ENCODE measurements around the gene BLOC1S5.

The BLOC1S5 gene

DNA sequence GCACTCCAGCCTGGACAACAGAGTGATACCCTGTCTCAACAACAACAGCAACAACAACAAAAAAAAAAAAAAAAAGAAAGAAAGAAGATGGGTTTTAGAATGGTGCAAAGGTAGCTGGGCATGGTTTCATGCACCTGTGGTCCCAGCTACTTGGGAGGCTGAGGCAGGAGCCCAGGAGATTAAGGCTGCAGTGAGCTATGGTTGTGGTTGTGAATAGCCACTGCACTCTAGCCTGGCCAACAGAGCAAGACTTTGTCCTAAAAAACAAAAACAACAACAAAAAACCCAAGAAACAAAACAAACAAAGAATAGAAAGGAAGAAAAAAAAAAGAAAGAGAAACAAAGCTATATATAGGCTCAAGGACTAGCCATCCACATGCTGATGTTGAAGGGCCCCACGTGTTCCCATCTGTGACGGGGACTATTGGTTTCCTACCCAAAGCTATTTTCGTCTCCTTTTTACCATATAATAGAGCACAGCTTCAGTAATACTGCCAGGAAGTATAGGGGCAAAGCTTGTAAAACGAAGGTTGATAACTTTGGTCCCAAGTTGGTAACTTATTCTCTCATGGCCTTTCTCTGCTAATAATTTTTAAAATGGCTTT is 46.0 kb upstream of the BLOC1S5 start:
- no peaks in the 10 kb centered on the region for H3K36me3 ChIP-seq (ENCODE audit: control insufficient read depth in 1 of 2, insufficient read depth in 2 of 2, low read depth in 1 of 2, low read length in 2 of 2)
- H2BK12ac ChIP-seq (ENCODE audit: low read length in 2 of 2) = no peak overlapping the region
- no peaks in the 10 kb centered on the region for H3K9me3 ChIP-seq (ENCODE audit: control insufficient read depth, low read length)
- no peak overlapping the region for H3K23ac ChIP-seq (ENCODE audit: low read length in 2 of 2)
- H3K9ac ChIP-seq (ENCODE audit: low read length) = no peak overlapping the region
- no peak overlapping the region for H3K4me2 ChIP-seq (ENCODE audit: low read length, poor library complexity, severe bottlenecking)
- H3K14ac ChIP-seq (ENCODE audit: low read length in 2 of 2) = no peak overlapping the region
- no peak overlapping the region for H4K91ac ChIP-seq (ENCODE audit: low read length)
- H3K27ac ChIP-seq (ENCODE audit: low read length, poor library complexity, severe bottlenecking) = no peak overlapping the region
- H3K27me3 ChIP-seq (ENCODE audit: control insufficient read depth in 1 of 2, insufficient read depth in 1 of 2, low read length in 2 of 2) = peaks cover 0 to 8% of the 10 kb centered on the region in 2 experiments
- H2AFZ ChIP-seq (ENCODE audit: low read depth, low read length) = no peak overlapping the region
- no peak for DNase-seq
- H3K4ac ChIP-seq (ENCODE audit: low read depth in 1 of 2, low read length in 2 of 2) = no peak overlapping the region
- no peaks in the 10 kb centered on the region for H3K79me1 ChIP-seq (replicated peaks; ENCODE audit: low read length, poor library complexity, severe bottlenecking)
- H2BK5ac ChIP-seq (ENCODE audit: low read depth, low read length, poor library complexity, severe bottlenecking) = no peak overlapping the region
- WGBS = 92% methylated on average over 2 of the region's 4 CpGs
- no peak overlapping the region for H2BK15ac ChIP-seq (ENCODE audit: low read depth, poor library complexity, severe bottlenecking)
- no peak overlapping the region for H4K8ac ChIP-seq (ENCODE audit: low read length)
- H2AK5ac ChIP-seq (ENCODE audit: low read length, severe bottlenecking) = no peak overlapping the region
- H3K4me3 ChIP-seq (ENCODE audit: insufficient read depth in 1 of 2, low read depth in 1 of 2, low read length in 2 of 2) = no peak overlapping the region
- H3K4me1 ChIP-seq (ENCODE audit: control insufficient read depth, insufficient read depth, low read depth, low read length) = peaks cover 6% of the 10 kb centered on the region
- no peak overlapping the region for H3K18ac ChIP-seq (ENCODE audit: low read depth in 1 of 2, low read length in 2 of 2)
- H2BK120ac ChIP-seq (ENCODE audit: low read depth, low read length) = no peak overlapping the region

DNA sequence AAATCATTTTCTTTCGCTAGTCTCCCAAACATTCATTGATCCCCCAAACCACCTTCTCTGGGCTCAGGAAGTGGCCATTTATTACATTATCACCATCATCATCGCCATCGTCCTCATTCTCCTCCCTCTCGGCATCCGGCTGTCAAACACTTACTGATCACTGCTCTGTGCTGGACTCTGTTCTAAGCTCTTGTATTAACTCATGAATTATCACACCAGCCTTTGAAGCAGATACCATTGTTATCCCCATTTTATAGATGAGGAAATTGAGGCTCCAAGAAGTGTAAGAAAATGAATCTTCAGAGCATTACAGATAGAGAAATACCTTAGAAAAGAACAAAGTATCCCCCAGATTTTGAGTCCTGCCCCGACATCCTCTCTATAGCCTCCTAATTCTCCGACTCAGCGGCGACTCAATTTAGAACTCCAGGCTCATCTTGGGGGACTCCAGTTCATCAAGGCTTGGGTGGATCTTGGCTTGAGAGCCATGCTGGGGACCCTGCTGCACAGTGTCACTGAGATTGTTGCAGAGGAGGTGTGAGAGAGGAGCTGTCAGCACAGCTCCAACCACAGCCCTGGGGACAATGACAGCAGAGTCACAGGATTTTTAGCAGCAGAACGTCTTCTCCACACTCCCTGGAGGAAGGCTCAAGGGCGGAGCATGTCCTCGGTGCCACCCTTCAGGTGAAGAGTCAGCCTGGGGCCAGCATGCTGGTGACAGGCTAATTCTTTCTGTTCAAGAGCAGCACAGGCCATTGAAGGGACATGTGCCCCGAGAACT is 44.8 kb upstream of the BLOC1S5 start:
- no peak overlapping the region for H3K4me2 ChIP-seq (ENCODE audit: low read length, poor library complexity, severe bottlenecking)
- H3K14ac ChIP-seq (ENCODE audit: low read length in 2 of 2) = no peak overlapping the region
- peaks cover 0 to 8% of the 10 kb centered on the region in 2 experiments for H3K27me3 ChIP-seq (ENCODE audit: control insufficient read depth in 1 of 2, insufficient read depth in 1 of 2, low read length in 2 of 2)
- no peak overlapping the region for H3K9ac ChIP-seq (ENCODE audit: low read length)
- no peaks in the 10 kb centered on the region for H3K36me3 ChIP-seq (ENCODE audit: control insufficient read depth in 1 of 2, insufficient read depth in 2 of 2, low read depth in 1 of 2, low read length in 2 of 2)
- H3K9me3 ChIP-seq (ENCODE audit: control insufficient read depth, low read length) = no peaks in the 10 kb centered on the region
- peak overlapping the region; percentile 21 for H2AK5ac ChIP-seq (ENCODE audit: low read length, severe bottlenecking)
- no peak overlapping the region for H2BK15ac ChIP-seq (ENCODE audit: low read depth, poor library complexity, severe bottlenecking)
- peak overlapping the region; percentile 59 to 87 for H3K18ac ChIP-seq (ENCODE audit: low read depth in 1 of 2, low read length in 2 of 2)
- H2BK120ac ChIP-seq (ENCODE audit: low read depth, low read length) = peak overlapping the region; percentile 78
- peak overlapping the region; percentile 88 for H3K27ac ChIP-seq (ENCODE audit: low read length, poor library complexity, severe bottlenecking)
- H4K8ac ChIP-seq (ENCODE audit: low read length) = peak overlapping the region; percentile 92
- H3K79me1 ChIP-seq (replicated peaks; ENCODE audit: low read length, poor library complexity, severe bottlenecking) = no peaks in the 10 kb centered on the region
- peak overlapping the region; percentile 34 to 87 for H2BK12ac ChIP-seq (ENCODE audit: low read length in 2 of 2)
- peak overlapping the region; percentile 3 to 21 for H3K4ac ChIP-seq (ENCODE audit: low read depth in 1 of 2, low read length in 2 of 2)
- no peak overlapping the region for H3K23ac ChIP-seq (ENCODE audit: low read length in 2 of 2)
- H3K4me3 ChIP-seq (ENCODE audit: insufficient read depth in 1 of 2, low read depth in 1 of 2, low read length in 2 of 2) = no peak overlapping the region
- no peak overlapping the region for H2BK5ac ChIP-seq (ENCODE audit: low read depth, low read length, poor library complexity, severe bottlenecking)
- H2AFZ ChIP-seq (ENCODE audit: low read depth, low read length) = no peak overlapping the region
- DNase-seq = peak; percentile 7
- peaks cover 6% of the 10 kb centered on the region for H3K4me1 ChIP-seq (ENCODE audit: control insufficient read depth, insufficient read depth, low read depth, low read length)
- peak overlapping the region; percentile 37 for H4K91ac ChIP-seq (ENCODE audit: low read length)
- 57% methylated on average over 13 of the region's 13 CpGs for WGBS

DNA sequence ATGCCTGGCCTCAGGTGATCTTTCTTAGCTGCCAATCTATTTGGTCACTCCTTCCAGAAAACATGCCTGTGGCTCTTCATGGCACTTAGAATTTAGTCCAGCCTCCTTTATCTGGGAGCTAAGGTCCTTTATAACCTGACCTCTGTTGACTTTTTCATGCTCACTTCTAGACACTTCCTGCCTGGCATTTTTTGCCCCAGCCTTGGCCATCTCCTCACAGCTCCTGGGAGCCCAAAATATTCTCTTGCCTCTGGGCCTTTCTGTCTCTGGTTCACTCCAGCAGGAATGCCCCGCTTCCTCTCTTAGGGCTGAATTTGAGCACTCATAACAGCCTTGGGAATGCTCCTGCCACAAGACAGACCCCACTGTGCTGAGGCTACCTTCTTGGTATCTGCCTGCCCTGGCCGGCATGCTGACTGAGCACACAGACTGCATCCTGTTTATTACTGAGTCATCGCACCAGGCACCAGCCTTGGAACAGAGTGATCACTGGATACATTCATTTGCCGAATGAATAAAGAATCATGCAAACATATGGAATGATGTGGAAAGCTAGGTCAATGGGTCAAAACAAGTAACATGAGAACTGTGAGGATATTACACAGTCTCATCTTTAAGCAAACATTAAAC is 44.0 kb upstream of the BLOC1S5 start:
- H2BK5ac ChIP-seq (ENCODE audit: low read depth, low read length, poor library complexity, severe bottlenecking) = no peak overlapping the region
- H2AFZ ChIP-seq (ENCODE audit: low read depth, low read length) = no peak overlapping the region
- peak overlapping the region; percentile 27 for H3K4me2 ChIP-seq (ENCODE audit: low read length, poor library complexity, severe bottlenecking)
- peak overlapping the region; percentile 20 to 54 for H2BK12ac ChIP-seq (ENCODE audit: low read length in 2 of 2)
- peaks cover 6% of the 10 kb centered on the region for H3K4me1 ChIP-seq (ENCODE audit: control insufficient read depth, insufficient read depth, low read depth, low read length)
- H3K9me3 ChIP-seq (ENCODE audit: control insufficient read depth, low read length) = no peaks in the 10 kb centered on the region
- H3K27me3 ChIP-seq (ENCODE audit: control insufficient read depth in 1 of 2, insufficient read depth in 1 of 2, low read length in 2 of 2) = peaks cover 0 to 8% of the 10 kb centered on the region in 2 experiments
- H3K27ac ChIP-seq (ENCODE audit: low read length, poor library complexity, severe bottlenecking) = peak overlapping the region; percentile 88
- no peak overlapping the region for H3K4me3 ChIP-seq (ENCODE audit: insufficient read depth in 1 of 2, low read depth in 1 of 2, low read length in 2 of 2)
- no peak overlapping the region for H3K23ac ChIP-seq (ENCODE audit: low read length in 2 of 2)
- peak overlapping the region; percentile 70 for H4K91ac ChIP-seq (ENCODE audit: low read length)
- H3K79me1 ChIP-seq (replicated peaks; ENCODE audit: low read length, poor library complexity, severe bottlenecking) = no peaks in the 10 kb centered on the region
- H3K4ac ChIP-seq (ENCODE audit: low read depth in 1 of 2, low read length in 2 of 2) = peak overlapping the region in 1 of 2 experiments; percentile 94
- no peak overlapping the region for H2AK5ac ChIP-seq (ENCODE audit: low read length, severe bottlenecking)
- H3K36me3 ChIP-seq (ENCODE audit: control insufficient read depth in 1 of 2, insufficient read depth in 2 of 2, low read depth in 1 of 2, low read length in 2 of 2) = no peaks in the 10 kb centered on the region
- H2BK15ac ChIP-seq (ENCODE audit: low read depth, poor library complexity, severe bottlenecking) = no peak overlapping the region
- H3K18ac ChIP-seq (ENCODE audit: low read depth in 1 of 2, low read length in 2 of 2) = peak overlapping the region; percentile 37 to 64
- H3K9ac ChIP-seq (ENCODE audit: low read length) = no peak overlapping the region
- WGBS = 0% methylated on average over 3 of the region's 4 CpGs
- no peak overlapping the region for H3K14ac ChIP-seq (ENCODE audit: low read length in 2 of 2)
- H4K8ac ChIP-seq (ENCODE audit: low read length) = peak overlapping the region; percentile 82
- DNase-seq = peak; percentile 95
- peak overlapping the region; percentile 71 for H2BK120ac ChIP-seq (ENCODE audit: low read depth, low read length)

DNA sequence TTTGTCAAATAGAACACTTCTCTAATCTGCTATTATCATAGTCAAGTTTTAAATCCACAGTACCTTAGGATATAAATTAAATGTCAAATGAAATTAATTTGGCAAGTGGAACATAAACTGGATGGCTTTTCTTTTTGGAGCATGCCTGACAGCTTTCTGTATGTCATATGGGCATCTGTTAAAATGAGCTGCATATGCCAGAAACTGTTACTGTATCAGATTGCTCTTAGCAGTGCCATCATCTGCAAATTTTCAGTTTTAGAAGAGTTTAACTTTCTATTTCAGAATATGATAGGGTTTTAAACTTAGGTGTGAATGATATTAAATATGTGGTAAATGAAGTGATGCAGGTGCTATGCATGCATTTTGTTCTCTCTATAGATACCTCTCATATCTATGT is 41.6 kb upstream of the BLOC1S5 start:
- Histone ChIP-seq H3K4me1 (ENCODE audit: control insufficient read depth, insufficient read depth, low read depth, low read length) (peaks cover 9% of the 10 kb centered on the region), H3K36me3 (ENCODE audit: control insufficient read depth in 1 of 2, insufficient read depth in 2 of 2, low read depth in 1 of 2, low read length in 2 of 2) (no peaks in the 10 kb centered on the region), H3K4me3 (ENCODE audit: insufficient read depth in 1 of 2, low read depth in 1 of 2, low read length in 2 of 2) (no peak overlapping the region), H2BK12ac (ENCODE audit: low read length in 2 of 2) (no peak overlapping the region), H2BK5ac (ENCODE audit: low read depth, low read length, poor library complexity, severe bottlenecking) (no peak overlapping the region), H3K27ac (ENCODE audit: low read length, poor library complexity, severe bottlenecking) (no peak overlapping the region), H2BK15ac (ENCODE audit: low read depth, poor library complexity, severe bottlenecking) (no peak overlapping the region), H3K9ac (ENCODE audit: low read length) (no peak overlapping the region), H3K79me1 (replicated peaks; ENCODE audit: low read length, poor library complexity, severe bottlenecking) (peaks cover 2% of the 10 kb centered on the region), H3K9me3 (ENCODE audit: control insufficient read depth, low read length) (no peaks in the 10 kb centered on the region), H3K4me2 (ENCODE audit: low read length, poor library complexity, severe bottlenecking) (no peak overlapping the region), H2BK120ac (ENCODE audit: low read depth, low read length) (no peak overlapping the region), H3K23ac (ENCODE audit: low read length in 2 of 2) (no peak overlapping the region), H3K18ac (ENCODE audit: low read depth in 1 of 2, low read length in 2 of 2) (no peak overlapping the region), H3K14ac (ENCODE audit: low read length in 2 of 2) (no peak overlapping the region), H3K27me3 (ENCODE audit: control insufficient read depth in 1 of 2, insufficient read depth in 1 of 2, low read length in 2 of 2) (no peaks in the 10 kb centered on the region), H2AFZ (ENCODE audit: low read depth, low read length) (no peak overlapping the region), H4K8ac (ENCODE audit: low read length) (no peak overlapping the region), H3K4ac (ENCODE audit: low read depth in 1 of 2, low read length in 2 of 2) (no peak overlapping the region), H2AK5ac (ENCODE audit: low read length, severe bottlenecking) (no peak overlapping the region), H4K91ac (ENCODE audit: low read length) (no peak overlapping the region)
- no peak for DNase-seq

Measured in mesenchymal stem cell (in vitro differentiated cells and primary cell).